K562 (cell line): Measurements from ENCODE around the gene ZNF691. TPM values are rescaled to one million over a fixed set of nuclear protein-coding genes. Genes with fewer than 3 reads are reported as not detected.
A peak's percentile ranks its signal among the peaks of the same experiment; 100 is the strongest.

ENCODE experiments used
- ATAC-seq: fragments of 200-7000 bp; cut with Tn5 transposase; 3 replicates; pipeline ENCODE4 v1.9.1; 2020; ENCODE audit warnings: moderate library complexity
- BruUV-seq: library from RNA; stranded (reverse); fragments of 400-500 nt; replicated peaks from 2 replicates; lab custom pipeline; 2021; lab: Mats Ljungman, UMichigan
- CTCF ChIA-PET: fragments of 300-600 bp; formaldehyde crosslinking; extraction: SDS; loops from one replicate; lab custom pipeline; 2021; ENCODE audit warnings: low intra/inter-chr PET ratio; lab: Yijun Ruan, JAX
- POLR2A ChIA-PET: fragments of 300-600, 350-650 bp; sonication (Branson Sonifier 250); formaldehyde crosslinking; extraction: SDS; loops from one replicate; lab custom pipeline; 2021; ENCODE audit warnings: antibody characterized with exemption, inconsistent platforms; lab: Yijun Ruan, JAX
- DNase-seq, 4 experiments: peaks; one replicate each; pipeline versions ENCODE4 v3.0.0 to v3.0.0-alpha.2; 2011 to 2018; ENCODE audit warnings: low spot score in 3 of 4, mixed read lengths in 3 of 4; ENCODE audit errors: extremely low read depth in 1 of 4
- FAIRE-seq: peaks from 2 replicates; lab custom pipeline; 2011; peaks lifted over from hg19 to GRCh38; lab: Jason Lieb, UNC
- H2AFZ ChIP-seq: 2 replicates; pipeline ENCODE4 v1.6.0; 2011; ENCODE audit warnings: low read depth, low read length, control low read depth, inconsistent platforms
- H3K27ac ChIP-seq: fragments of 200-600 bp; 3 replicates; pipeline ENCODE4 v1.8.0; 2011; ENCODE audit warnings: low read depth, mild to moderate bottlenecking, control low read depth, inconsistent platforms, low read length, moderate library complexity, mixed read lengths; ENCODE audit errors: extremely low read depth
- H3K27me3 ChIP-seq, 2 experiments: fragments of 300-600 bp in 1 of 2; 2 replicates in 1 of 2; 3 replicates in 1 of 2; pipeline versions ENCODE4 v1.6.0 to v1.8.0; 2011; ENCODE audit warnings: inconsistent platforms in 2 of 2, low read length in 2 of 2, mild to moderate bottlenecking in 1 of 2, mixed read lengths in 1 of 2, moderate library complexity in 1 of 2; ENCODE audit not compliant: control insufficient read depth in 2 of 2, insufficient read depth in 2 of 2
- H3K36me3 ChIP-seq: fragments of 300-600 bp; 3 replicates; pipeline ENCODE4 v1.8.0; 2011; ENCODE audit warnings: mild to moderate bottlenecking, low read length, inconsistent platforms; ENCODE audit not compliant: control insufficient read depth, insufficient read depth
- H3K4me1 ChIP-seq, 2 experiments: fragments of 200-600 bp in 1 of 2; replicated peaks in 1 of 2; 2 replicates in 1 of 2; 3 replicates in 1 of 2; pipeline versions ENCODE4 v1.5.1 to v1.8.0; 2011; ENCODE audit warnings: inconsistent platforms in 2 of 2, low read length in 2 of 2, mild to moderate bottlenecking in 1 of 2, mixed read lengths in 1 of 2, moderate library complexity in 1 of 2; ENCODE audit not compliant: control insufficient read depth in 2 of 2, insufficient read depth in 2 of 2
- H3K4me2 ChIP-seq: 2 replicates; pipeline ENCODE4 v1.6.1; 2011; ENCODE audit warnings: low read length, control low read depth, inconsistent platforms, mixed read lengths; ENCODE audit not compliant: insufficient read depth
- H3K4me3 ChIP-seq: fragments of 200-600 bp; sonication (generic), shearing (Covaris generic); 2 replicates; pipeline ENCODE4 v1.5.1; 2016; ENCODE audit warnings: control low read depth, inconsistent platforms
- H3K79me2 ChIP-seq: fragments of 200-600 bp; 3 replicates; pipeline ENCODE4 v1.8.0; 2011; ENCODE audit warnings: low read length, inconsistent platforms; ENCODE audit not compliant: control insufficient read depth, insufficient read depth
- H3K9ac ChIP-seq, 2 experiments: 2 replicates each; pipeline versions ENCODE4 v1.6.0 to v1.6.1; 2011; ENCODE audit warnings: low read depth in 2 of 2, low read length in 2 of 2, control low read depth in 1 of 2, inconsistent platforms in 1 of 2, mild to moderate bottlenecking in 1 of 2, mixed read lengths in 1 of 2; ENCODE audit not compliant: insufficient read depth in 1 of 2
- H3K9me1 ChIP-seq: one replicate; pipeline ENCODE4 v1.6.0; 2011; ENCODE audit warnings: inconsistent platforms, mild to moderate bottlenecking, low read length, moderate library complexity; ENCODE audit not compliant: control insufficient read depth, insufficient read depth
- H3K9me3 ChIP-seq: replicated peaks from 2 replicates; pipeline ENCODE4 v1.5.1; 2011; ENCODE audit warnings: low read depth, low read length, inconsistent platforms; ENCODE audit not compliant: control insufficient read depth, insufficient read depth
- H4K20me1 ChIP-seq: replicated peaks from 2 replicates; pipeline ENCODE4 v1.6.1; 2011; ENCODE audit warnings: low read length, inconsistent platforms, mixed read lengths; ENCODE audit not compliant: control insufficient read depth, insufficient read depth
- RBBP5 ChIP-seq: fragments of 200-600 bp; sonication (generic); IDR thresholded peaks from 2 replicates; pipeline ENCODE4 v1.6.1; 2012; ENCODE audit warnings: borderline replicate concordance, mild to moderate bottlenecking, low read length, control low read depth, inconsistent platforms; ENCODE audit not compliant: insufficient read depth, poor library complexity, severe bottlenecking
- ZBTB33 ChIP-seq: sonication (generic); formaldehyde crosslinking; IDR thresholded peaks from 2 replicates; pipeline ENCODE4 v1.8.1; 2023; ENCODE audit warnings: mild to moderate bottlenecking, missing genetic modification reagents
- ZNF655 ChIP-seq: fragments of 250-450 bp; sonication (Bioruptor Pico); IDR thresholded peaks from 2 replicates; pipeline ENCODE4 v1.5.0; 2021
- WGBS: fragments of 100-300 bp; shearing (Covaris generic); methylation state at CpG from one replicate; pipeline ENCODE4 v1.1.6; 2016; ENCODE audit warnings: low coverage, mixed read lengths; ENCODE audit not compliant: insufficient coverage; ENCODE audit errors: missing lambda C conversion rate; 5-methylcytosine and 5-hydroxymethylcytosine counted together
- in situ Hi-C: fragments of 300-500 bp; cut with MboI; formaldehyde crosslinking; loops from 4 replicates; pipeline ENCODE4 v1.15.0; 2018; ENCODE audit warnings: inconsistent platforms, mixed read lengths
- intact Hi-C: fragments of 100-400 bp; cut with micrococcal nuclease; formaldehyde crosslinking; loops from 2 replicates; pipeline ENCODE4 v1.14.2; 2022
- polyA plus RNA-seq, 8 experiments: library from polyadenylated mRNA; depleted of rRNA in 4 of 8; stranded (reverse) in 5 of 8; unstranded in 3 of 8; fragments of >200 nt; fragmentation: Nextera tagmentation in 2 of 8; fragmentation: Illumina TruSeq in 1 of 8; extraction: Ambion mirVana in 2 of 8; extraction: Trizol in 1 of 8; gene quantifications; 2 replicates each; pipeline versions ENCODE4 v1.2.1 to v1.2.3, GENCODE V29; 2011 to 2014; ENCODE audit warnings: inconsistent platforms in 1 of 8, missing spikeins in 1 of 8
- total RNA-seq, 7 experiments: library from RNA; depleted of rRNA in 6 of 7; stranded (reverse); fragments of >200 nt in 6 of 7; fragmentation: Illumina TruSeq in 2 of 7; extraction: Trizol in 2 of 7; gene quantifications; 2 replicates each; pipeline versions ENCODE4 v1.2.1 to v1.2.3, GENCODE V29; 2011 to 2021; ENCODE audit warnings: low replicate concordance in 1 of 7

ZNF691 gene
- total and polyA plus RNA-seq, 9 of the 15 experiments (the other 6 are each of a cell fraction or from before 2014, with no cell fraction given): 10.7 to 30.4 (median 14.8) TPM

DNA sequence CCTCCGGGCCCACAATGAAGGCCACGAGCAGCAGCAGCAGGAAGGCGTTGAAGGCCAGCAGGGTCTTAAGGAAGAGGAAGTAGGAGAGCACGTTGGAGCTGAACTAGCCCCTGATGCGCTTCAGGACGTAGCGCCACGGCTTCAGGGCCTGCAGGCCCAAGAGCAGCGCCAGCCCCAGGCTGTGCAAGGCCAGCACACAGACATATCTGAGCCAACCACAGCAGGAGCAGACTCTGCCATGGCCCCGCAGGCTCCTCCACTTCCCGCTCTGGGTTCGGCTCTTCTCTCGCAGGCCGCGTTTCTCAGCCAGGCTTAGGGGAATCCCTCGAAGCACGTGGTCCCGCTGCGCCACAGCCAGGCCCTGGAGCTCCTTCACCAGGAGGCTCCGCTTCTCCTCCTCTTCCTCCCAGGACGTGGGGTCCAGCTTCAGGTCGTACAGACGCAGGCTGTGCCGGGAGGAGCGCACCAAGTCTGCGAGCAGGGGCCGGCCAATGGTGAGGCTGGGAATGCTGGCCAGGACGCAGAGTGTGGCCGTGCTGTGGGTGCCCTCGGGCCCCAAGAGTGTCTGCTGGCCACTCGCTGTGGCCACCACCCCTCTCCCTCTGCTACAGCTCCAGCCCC is 41.7 kb downstream of the ZNF691 start:
- Histone ChIP-seq H3K27ac (no peak overlapping the region), H3K4me1 (peaks cover 0 to 24% of the 10 kb centered on the region in 2 experiments; a peak in 3 of 5 replicates), H2AFZ (no peak overlapping the region), H3K36me3 (no peaks in the 10 kb centered on the region), H4K20me1 (no peaks in the 10 kb centered on the region), H3K27me3 (peaks cover 0 to 6% of the 10 kb centered on the region in 2 experiments; a peak in 1 of 5 replicates), H3K4me2 (no peak overlapping the region), H3K9me3 (no peaks in the 10 kb centered on the region), H3K4me3 (no peak overlapping the region), H3K9me1 (no peaks in the 10 kb centered on the region), H3K9ac (peak overlapping the region in 1 of 2 experiments; percentile 24; a peak in 2 of 4 replicates), H3K79me2 (no peaks in the 10 kb centered on the region)
- WGBS: 68% methylated on average over 26 of the region's 31 CpGs
- intact Hi-C loops: no loop called here
- BruUV-seq: no TSS peak
- DNase-seq: no peak
- TF ChIP-seq RBBP5 (no peak), ZNF655 (CRISPR knock-in tag) (no peak), ZBTB33 (CRISPR knock-in tag) (peak; percentile 85)
- ATAC-seq: peak; percentile 32; the same call in 2 of the 3 replicates
- in situ Hi-C loops: no loop called here
- FAIRE-seq: no peak
- ChIA-PET CTCF (interaction anchor here (0.7 kb wide), 1 partner anchor 634 kb away, joined by 3 read pairs; no protein-coding TSS in a partner anchor), POLR2A (interaction anchor here (0.6 to 1.6 kb wide), 2 partner anchors 14 to 121 kb away, joined by 3 read pairs; partner anchors contain the start of genes C1orf50 and P3H1)
